GM15510 (cell line): ENCODE measurements around the gene B3GNT5.

ENCODE experiments used
- POLR2A ChIP-seq: IDR thresholded peaks from 3 replicates; pipeline ENCODE4 v1.6.1; 2011; ENCODE audit warnings: borderline replicate concordance; ENCODE audit not compliant: insufficient read length; ENCODE audit errors: extremely low read depth

The B3GNT5 gene

GRCh38 chr3:183254487-183255347 lies 1.7 kb downstream of the B3GNT5 start:
- TF ChIP-seq POLR2A: no peak

DNA sequence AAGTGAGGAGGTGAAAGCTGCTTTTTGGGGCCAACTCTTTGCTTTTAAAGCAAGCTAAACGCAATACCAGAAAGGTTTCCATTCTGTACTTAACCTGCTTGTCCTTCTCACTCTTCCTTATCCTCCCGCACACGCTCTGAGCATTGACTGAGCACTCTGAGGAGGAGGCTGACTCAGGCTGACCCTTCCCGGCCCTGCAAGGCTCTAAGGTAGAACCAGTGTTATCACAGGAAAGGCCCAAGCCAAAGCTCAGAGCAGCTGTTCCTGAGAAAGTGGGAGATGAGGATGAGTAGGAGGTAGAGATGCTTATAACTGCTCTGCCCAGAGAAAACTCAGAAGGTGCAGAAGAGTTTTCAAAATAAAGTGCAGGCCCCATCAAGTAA lies 2.3 kb downstream of the B3GNT5 start:
- no peak for TF ChIP-seq POLR2A

DNA sequence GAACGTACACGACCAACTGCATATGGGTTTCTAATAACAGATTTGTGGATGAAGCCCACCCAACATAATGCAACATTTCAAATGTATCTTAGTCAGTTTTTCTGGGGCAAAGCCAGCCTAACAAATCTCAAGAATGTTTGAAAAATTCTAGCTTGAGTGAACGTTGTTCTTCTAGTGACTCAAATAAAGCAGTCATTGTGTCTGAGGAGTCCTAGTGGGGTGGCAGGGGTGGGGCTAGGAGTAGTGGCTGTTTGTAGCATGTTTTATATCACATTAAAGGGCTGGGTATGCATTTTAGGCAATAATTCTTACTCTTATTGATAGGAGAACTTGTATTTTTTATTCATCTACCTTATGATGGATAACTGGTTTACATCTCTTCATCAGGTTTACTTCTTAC lies 6.0 kb downstream of the B3GNT5 start:
- no peak for TF ChIP-seq POLR2A

GRCh38 chr3:183259621-183260020 lies 6.6 kb downstream of the B3GNT5 start:
- TF ChIP-seq POLR2A: no peak

DNA sequence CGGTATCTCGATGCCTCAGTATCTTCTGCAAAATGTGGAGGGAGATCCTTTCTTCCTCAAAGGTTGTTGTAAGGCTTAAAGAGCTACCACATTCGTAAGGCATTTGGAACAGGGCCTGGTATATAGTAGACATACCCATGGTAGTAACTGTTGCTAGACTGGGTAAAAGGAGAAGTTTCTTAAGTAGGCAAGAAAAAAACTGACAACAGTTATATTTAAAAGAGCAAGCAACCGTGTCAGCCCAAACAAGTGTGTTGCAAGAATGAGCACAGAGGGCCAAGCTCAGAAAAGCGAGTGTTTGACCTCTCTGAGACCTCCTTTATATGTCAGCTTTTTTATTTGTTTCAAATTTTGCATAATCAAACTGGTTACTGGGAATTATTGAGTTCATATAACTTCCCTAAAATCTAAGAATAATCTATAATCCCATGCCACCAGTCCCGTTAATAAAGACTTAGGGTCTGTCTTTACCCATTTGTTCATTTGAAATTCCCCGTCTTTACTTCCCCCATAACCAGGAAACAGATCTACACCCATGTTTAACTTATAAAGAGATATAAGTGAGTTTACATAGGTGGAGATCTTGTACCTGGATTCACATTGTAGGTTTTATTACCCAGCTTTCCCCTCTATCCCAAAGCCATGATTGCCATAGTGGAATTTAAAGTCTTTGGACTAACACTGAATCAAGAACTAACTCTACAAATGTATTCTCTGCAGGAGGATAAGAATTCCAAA lies 7.3 kb downstream of the B3GNT5 start:
- no peak for TF ChIP-seq POLR2A

DNA sequence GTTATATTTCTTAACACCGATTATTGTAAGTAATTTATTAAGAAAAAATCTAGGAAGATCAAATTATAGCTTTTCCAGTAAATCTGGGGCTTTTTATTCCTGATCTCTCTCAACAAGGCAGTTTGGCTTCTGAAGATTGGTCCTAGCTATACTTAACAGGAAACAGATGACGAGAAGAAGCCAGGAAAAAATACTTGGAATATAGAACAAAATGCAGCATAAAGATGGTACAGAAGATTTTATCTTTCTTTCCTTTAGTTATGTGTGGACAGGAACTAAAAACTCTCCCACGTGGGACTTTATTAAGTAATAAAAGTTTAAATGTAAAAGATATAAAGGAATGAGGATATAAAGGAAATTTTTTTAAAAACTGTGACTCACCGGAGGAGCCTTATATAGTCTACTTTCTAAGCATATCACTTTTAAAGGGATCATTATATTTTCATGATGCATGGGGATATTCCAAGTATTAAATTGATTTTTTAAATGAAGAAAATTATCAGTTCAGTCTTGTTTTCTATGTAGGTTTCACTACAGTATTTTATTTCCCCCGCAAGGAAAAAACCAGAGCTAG lies 8.2 kb downstream of the B3GNT5 start:
- no peak for TF ChIP-seq POLR2A

DNA sequence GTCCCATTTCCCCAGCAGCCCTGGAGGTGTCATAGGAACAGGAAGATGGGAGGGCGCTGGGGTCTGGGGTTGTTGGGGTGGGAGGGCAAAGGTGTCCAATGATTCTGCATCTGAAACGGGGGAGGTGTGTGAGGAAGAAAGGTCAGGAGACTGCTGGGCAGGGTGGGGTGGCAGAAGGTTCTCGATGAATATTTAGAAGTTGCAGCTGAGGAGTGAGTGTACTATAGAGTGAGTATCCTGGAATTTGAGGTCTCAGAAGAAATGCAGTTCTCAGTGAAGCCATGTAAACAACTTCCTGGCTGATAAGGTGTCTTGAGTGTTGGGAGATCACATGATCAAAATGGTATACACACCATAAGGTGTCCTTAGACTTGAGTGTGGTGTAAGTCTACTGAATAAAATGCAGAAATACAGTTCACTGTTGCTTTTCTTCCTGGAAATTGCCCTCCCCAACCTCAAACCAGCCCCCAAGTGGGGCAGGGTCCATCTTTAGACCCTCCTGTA lies 9.9 kb downstream of the B3GNT5 start:
- no peak for TF ChIP-seq POLR2A

- TF ChIP-seq POLR2A: no peak
Observed at GRCh38 chr3:183264268-183264667, 11.2 kb downstream of the B3GNT5 start.

DNA sequence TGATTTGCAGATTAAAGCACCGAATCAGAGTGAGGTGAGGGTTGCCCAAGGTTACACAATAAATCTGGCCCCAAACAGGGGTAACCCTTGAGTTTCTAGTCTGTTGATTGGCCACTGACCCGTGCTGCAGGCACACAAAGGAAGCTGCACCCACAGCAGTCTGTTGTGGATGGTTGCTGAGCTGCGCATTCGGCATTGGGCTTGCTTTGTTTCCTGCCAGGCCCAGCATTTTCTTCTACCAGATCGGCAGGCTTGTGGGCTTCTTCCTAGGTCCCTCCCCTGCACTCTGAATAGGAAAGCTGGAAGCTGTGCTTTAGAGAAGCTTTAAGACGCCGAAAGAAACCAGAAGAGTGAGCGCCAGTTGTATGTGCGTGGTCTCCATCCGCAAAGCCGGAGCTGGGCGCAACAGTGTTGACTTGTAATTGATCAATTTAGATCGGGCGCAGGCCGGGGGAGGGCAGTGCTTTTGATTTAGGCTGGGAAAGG lies 12.1 kb downstream of the B3GNT5 start:
- no peak for TF ChIP-seq POLR2A

DNA sequence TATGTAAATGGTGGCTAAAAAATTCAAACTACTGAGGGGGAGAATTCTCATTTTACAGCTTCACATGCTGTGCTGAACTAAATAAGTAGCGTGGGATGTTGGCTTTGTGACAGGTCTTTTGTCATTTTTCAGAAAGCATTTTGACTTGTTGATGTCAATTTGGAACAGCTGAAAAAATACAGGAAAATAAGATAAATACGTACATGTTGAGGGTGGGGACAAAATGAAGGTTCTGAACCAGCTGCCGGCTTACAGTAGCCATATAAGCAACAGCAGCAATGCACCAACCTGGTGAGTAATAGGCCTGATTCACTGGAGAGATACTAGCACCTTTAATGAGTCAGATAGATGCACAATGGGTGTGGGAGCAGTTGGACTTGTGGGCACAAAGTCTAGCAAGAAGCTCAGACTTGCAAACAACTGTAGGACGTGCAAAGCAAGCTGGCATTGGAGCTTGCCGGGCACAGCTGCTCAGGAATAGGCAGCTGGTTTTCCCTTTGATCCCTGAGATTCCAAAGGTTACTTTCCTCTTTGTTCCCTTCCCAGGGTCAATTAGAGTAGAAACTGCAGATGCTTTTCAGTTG lies 12.9 kb downstream of the B3GNT5 start:
- TF ChIP-seq POLR2A: no peak

DNA sequence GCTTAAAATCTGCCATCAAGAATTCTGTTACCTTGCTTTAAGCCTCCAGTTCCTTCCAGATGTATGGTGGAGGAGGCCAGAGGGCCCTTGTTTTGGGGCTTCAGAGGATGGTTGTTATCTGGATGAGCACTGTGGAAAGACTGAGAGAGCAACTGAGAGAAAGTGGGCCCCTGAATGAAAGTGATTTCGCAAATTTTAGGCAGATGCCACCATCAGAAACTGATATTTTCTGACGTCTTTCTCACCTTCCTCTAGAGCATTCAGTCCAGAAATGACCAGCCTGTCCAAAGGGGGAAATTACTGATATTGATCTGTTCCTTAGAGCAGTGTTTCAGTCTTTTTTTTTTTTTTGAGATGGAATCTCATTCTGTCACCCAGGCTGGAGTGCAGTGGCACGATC lies 13.4 kb downstream of the B3GNT5 start:
- no peak for TF ChIP-seq POLR2A

- no peak for TF ChIP-seq POLR2A
Observed at GRCh38 chr3:183267140-183267539, 14.1 kb downstream of the B3GNT5 start.

GRCh38 chr3:183268366-183268765 lies 15.3 kb downstream of the B3GNT5 start:
- no peak for TF ChIP-seq POLR2A

DNA sequence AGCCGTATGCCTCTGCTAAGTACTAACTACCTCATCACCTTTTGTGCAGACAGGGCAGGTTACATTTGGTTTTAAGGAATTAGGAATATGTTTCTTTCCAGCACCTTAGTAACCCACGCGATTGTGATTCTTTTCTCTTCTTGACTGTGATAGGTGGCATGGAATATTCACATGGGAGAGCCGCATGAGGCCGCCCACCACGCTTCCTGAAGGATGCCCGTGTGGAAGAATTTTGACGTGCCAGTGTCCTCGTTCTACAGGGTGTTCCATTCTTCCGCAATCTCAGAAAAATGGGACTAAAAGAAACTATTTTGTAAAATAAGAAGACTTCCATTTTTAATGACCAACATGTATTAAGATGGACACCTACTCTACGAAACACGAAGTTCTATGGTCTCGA lies 16.3 kb downstream of the B3GNT5 start:
- TF ChIP-seq POLR2A: no peak

DNA sequence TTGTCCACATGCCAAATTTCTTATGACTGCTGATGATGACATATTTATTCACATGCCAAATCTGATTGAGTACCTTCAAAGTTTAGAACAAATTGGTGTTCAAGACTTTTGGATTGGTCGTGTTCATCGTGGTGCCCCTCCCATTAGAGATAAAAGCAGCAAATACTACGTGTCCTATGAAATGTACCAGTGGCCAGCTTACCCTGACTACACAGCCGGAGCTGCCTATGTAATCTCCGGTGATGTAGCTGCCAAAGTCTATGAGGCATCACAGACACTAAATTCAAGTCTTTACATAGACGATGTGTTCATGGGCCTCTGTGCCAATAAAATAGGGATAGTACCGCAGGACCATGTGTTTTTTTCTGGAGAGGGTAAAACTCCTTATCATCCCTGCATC lies 17.3 kb downstream of the B3GNT5 start:
- no peak for TF ChIP-seq POLR2A
